HG02798 (cell line): ENCODE measurements around the gene TUT1.
"Not testable (repeated sequence)": the region's sequence is repeated elsewhere in the genome, so short reads cannot be mapped to it uniquely, and the experiment has no call there.

Source experiments
- ATAC-seq: cut with Tn5 transposase; IDR thresholded peaks from one replicate; pipeline ENCODE4 v1.9.1; 2021; ENCODE audit warnings: mild to moderate bottlenecking; ENCODE audit not compliant: unreplicated experiment, poor library complexity

The TUT1 gene

DNA sequence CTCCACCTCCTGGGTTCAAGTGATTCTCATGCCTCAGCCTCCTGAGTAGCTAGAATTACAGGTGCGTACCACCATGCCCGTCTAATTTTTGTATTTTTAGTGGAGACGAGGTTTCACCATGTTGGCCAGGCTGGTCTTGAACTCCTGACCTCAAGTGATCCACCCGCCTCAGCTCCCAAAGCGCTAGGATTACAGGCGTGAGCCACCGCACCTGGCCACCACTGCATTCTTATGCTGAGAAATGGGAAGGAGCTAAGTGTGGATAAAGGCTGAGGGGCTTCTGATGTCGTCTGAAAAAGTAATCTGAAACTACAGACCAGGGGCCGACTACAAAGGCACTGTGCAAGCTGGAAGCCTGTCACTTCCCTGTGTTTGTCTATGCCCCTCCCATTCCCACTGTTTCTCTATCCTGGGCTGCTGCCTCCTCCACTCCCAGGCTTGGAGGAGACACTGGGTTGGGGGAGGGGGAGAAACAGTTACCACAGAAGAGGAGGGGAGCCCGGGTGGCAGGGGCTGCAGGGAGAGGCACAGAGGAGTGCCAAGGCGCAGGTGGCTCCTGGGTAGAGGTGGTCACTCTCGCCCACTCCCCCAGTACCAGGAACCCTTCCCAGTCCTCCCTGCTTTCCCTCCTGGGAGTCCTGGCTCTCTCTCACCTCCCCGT, 13.3 kb upstream of the TUT1 start:
- ATAC-seq, result no peak

DNA sequence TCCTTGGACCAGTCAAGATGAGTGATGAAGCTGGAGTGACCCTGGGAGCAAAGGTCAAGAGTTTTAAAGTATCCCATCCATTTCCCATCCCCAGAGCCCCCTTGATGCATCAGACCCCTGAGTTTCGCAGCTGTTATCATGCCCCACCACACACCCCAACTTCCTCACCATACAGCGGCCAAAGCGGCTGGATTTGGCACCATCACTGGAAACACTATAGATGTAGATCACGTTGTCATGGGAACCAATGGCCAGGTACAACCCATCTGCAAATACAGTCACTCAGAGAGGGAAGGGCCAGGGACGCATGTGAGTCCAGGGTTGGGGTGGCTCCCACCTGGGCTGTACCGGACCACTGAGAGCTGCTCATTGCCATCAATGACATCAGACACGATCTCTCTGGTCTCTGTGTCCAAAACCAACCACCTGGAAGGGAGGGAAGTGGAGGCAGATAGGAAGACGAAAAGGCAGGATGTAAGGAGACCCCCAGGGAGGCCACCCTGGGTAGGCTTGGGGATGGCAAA, 12.5 kb upstream of the TUT1 start:
- ATAC-seq, result no peak

DNA sequence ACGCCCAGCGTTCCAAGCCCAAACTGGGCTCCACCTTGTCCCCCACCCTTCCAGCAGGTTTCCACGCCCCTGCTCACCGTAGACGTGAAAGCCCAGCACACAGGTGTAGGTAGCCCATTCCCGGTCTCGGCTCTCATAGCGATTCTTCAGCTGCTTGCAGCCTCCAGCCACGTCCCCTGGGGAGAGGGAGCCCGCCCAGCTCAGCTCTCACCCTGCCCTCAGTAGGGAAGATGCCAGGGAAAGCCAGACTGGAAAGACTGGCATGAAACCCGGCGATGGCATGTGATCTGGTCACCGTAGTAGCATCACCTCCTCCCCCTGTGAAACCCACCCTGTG, 11.7 kb upstream of the TUT1 start:
- ATAC-seq, result no peak

DNA sequence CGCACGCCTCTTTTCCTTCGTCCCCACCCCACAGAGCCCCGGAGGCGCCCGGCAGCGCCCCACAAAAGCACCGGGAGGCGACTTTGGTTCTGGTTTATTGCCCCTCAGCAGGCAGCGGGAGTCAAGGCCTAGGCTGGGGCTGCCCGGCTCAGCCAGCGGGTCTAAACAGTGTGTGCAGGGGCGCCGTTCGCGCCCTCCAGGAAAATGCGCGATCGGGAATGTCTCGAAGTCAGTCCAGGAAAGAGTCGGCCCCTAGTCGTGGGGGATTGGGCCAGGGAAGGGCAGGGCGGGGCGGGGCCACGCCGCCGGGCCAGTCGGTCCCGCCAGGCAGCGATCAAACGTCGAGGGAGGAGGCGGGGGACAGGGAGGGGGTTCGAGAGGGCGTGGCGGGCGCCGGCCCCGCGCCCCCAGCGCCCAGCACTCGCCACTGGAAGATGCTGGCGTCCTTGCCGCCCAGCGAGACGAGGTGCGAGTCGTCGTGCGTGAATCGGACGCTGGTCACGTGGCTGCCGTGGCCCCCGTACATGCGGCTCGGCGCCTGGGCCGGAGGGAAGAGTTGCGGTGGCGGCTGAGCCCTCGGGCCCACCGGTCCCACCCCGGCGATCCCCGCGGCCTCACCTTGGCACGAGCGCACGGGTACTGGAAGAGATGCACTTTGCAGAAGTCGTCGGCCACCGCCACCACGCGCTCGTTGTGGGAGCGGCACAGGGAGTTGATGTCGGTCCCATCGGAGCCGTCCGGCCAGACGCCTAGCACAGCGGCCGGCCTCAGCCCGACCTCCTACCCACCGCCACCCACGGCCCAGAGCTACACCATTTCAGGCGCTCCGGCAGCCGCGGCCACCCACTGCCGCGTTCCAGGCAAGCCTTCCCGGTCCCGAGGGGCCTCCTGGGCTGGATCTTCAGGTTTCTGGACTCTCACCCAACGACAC, 11.1 kb upstream of the TUT1 start:
- ATAC-seq, result peak; percentile 1

DNA sequence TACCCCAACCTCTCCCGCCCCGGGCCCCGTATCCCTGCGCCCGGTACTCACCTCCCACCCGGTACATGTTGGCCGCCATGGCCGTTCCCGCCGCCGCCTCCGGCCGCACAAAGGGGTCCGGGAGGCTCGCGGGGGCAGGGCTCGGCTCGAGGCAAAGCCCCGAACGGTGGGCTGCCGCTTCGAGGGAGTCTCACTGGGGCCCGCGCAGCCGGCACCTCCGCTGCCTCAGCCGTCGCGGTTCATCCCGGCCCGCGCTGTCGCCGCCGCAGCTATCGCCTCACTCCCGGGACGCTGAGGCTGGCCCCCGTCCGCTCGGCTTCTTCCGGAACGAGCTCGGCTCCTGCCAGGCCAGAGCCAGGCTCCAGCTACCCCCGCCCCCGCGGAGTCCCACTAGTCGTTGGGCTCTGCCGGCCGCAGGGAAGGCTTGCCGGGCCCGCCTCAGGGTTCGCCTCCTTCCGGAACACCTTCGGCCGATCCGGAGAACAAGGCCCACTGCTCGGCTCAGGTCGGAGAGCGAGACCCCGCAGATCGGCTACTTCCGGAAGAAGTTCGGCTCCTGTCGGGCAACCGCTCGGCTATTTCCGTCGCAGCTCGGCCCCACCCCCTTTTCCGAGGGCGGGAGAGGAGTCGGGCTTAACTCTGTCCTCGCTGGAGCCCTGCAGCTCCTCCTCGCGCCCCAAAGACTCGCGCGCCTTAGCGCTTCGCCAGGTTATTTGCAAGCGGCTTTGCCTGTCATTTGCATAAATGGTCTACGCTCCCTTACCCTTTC, 10.2 kb upstream of the TUT1 start, which contains the start of gene MTA2:
TSS of gene MTA2 (minus strand) at position 494 of the 769 bp plus-strand sequence. CDS start at position 79, 415 bp downstream.
- ATAC-seq, result peak; percentile 80

DNA sequence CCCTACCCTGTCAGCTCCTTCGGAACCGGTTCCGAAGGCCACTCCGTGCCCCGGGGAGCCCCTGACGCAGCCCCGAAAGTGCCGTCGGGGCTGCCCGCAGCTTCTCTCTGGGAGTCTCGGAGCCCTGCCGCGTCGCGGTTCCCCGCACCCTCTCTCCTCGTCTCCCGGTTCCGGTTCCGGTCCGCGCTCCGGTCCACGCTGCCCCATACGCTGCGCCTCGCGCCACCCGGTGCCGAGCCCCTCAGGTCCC, 9.7 kb upstream of the TUT1 start:
- ATAC-seq, result no peak

DNA sequence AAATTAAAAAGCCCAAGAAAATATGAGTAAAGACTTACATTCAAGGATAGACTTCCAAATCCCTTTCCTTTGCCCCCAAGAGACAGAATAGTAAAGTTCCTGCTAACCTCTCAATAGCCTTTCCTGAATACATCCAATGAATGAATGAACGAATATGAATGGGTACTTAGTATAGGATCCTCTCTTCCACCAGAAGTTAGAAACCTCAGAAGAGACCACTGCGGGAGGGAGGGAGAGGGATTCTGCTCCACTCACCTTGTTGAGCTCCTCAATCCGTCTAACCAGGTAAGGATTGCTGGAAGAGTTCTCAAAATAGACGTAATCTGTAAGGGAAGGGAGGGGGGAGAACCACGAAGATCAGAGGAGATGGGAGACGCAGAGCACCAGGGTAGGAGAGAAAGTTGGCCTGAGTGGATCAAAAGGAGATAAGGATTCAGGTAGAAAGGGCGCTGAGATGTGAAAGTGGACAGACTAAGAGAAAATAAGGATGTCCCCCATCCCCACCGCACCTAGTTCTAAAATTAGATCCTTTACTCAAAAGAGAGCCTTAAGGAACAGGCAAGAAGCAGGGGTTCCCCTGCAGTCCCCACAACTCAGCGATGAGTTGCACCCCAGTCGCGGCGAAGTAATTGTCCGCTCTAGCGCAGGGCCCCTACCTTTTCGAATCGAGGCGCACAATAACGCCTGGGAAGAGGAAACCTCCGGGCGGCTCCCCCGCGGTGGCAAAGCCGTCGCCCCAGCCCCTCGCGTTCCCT, 9.2 kb upstream of the TUT1 start:
- ATAC-seq, result no peak

DNA sequence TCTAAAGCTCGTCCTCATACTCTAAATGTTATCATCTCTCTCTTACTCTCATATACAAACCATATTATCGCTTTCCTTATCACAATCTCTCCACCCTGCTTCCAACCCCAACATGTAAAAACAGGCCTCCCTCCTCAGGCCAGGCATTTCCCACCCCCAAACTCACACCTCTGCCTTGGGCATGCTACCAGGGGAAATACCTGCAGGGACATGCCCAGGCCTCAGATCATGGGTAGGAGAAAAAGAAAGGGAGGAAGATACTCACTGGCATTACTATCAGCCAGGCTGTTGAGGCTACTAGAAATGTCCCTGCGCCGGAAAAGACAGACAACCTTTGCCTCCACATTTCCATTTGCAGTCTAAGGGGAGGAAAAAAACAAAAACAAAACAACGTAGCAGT, 8.6 kb upstream of the TUT1 start:
- ATAC-seq, result no peak

DNA sequence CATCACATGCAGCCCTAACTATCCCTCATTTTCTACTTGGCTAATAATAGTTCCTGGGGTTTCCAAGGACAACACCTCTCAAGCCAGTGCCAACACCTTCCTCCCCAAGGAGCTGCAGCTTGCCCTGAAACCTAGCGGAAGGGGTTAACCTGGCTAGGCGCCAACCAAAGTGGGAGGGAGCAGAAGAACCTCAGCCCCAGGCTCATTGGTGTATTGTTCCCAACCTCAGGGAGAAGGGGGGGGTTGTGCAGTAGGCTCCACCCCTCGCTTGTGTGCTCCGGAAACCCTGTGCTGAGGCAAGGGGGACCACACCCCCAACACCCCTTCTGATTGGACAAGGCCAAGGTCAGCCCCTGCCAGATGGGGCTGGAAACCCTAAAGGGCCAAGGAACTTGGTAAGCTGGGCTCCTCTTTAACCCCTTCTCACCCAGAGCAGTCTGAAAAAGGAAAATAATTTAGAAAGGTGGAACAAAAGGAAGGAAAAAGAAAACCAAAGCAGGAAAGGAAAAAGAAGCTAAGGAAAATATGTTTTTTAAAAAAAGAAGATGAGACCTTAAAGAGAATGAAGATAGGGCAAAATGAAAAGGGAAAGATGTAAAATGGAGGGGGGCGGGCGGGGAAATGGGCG, 7.9 kb upstream of the TUT1 start:
- ATAC-seq, result peak; percentile 61

DNA sequence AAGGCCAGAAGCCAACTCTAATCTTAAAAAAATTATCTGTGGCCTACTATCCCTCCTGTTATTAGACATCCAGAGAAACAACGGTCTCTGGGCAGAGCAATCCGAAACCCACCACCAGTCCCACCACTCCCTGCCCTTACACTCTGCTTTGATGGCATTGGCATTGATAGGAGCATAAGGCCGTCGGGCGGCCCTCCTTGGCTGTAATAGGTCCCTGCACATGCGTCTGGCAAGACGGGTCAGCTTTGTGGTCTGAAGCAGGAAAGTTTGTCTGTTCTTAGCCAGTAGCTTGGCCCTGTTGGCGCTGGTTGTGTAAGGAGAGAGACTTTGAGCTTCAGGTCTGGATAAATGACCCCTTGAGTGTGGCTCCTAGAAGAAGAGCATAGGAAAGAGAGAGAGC, 3.8 kb upstream of the TUT1 start:
- no peak for ATAC-seq

DNA sequence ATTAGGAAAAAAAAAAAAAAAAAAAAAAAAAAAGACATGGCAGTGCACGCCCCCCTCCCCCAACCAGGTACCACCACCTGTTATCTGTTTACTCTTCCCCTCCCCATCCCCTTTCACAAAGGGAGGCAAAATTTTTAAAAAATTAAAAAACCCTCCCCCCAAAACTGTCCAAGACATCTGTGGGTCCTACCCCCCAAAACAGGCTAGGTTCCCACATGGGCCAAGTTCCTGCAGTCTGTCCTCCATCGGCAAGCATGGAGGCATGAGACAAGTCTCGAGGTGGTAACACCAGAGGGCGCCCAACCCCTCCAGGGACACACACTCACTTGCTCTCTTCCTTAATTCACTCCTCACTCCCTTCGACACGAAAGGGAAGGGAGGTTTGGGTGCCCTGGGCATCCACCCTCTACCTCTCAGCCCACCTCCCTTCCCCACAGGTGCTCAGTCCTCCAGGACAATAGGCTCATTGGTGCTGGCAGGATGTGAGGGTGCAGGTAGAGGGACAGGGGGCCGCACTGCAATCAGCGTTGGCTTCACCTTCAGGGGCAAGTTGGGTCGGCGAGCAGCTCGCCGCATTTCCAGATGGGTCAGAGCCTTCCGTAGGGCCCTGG, 2.2 kb upstream of the TUT1 start:
- ATAC-seq, result no peak

DNA sequence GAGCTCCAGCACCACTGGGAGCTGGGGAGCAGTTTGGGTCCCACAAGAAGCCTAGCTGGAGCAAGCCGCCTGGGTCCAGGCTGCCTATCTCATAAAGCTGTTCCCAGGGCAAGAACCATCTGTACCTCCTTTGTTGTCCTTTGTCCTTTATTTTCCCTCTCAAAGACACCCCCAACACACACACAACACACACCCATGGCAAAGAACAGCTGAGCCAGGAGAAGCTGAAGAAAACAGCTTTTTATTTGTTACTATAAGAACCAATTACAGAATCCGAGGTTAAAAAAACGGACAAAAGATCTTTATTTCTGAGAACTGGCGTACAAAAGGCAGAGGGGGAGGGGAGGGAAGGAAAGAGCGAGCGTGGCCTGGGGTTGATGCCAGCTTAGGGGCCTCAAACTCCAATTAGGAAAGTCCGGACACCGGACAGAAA, 1.7 kb upstream of the TUT1 start:
- no peak for ATAC-seq

DNA sequence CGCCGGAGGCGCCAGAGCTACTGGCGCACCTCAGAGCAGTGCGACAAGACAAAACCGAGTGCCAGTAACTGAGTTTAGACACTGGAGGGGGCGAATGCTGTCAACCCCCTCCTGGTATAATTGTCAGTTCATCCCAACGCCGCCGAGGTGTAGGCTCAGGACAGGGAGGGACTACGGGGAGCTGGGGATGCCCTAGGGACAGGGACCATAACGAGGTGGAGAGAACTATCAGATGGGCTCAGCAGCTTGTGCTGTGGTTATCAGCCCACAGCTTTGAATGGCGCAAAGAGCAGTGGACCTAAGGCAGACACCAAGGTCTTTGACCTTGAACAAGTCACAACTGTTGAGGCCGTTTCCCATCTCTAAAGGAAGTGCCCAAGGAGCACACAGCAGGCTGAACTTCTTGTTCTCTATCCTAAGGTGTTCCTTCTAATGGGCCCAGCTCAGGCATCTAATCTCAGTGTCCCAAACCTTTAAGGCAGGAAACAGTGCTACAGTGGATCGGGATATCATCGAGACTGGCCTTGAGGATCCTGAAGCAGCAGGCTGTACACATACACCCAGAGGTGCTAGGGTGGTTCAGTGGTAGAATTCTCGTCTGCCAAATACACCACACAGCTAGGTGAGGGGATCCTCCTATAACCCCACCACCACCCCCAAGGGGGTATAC, 958 bp upstream of the TUT1 start:
- no peak for ATAC-seq

DNA sequence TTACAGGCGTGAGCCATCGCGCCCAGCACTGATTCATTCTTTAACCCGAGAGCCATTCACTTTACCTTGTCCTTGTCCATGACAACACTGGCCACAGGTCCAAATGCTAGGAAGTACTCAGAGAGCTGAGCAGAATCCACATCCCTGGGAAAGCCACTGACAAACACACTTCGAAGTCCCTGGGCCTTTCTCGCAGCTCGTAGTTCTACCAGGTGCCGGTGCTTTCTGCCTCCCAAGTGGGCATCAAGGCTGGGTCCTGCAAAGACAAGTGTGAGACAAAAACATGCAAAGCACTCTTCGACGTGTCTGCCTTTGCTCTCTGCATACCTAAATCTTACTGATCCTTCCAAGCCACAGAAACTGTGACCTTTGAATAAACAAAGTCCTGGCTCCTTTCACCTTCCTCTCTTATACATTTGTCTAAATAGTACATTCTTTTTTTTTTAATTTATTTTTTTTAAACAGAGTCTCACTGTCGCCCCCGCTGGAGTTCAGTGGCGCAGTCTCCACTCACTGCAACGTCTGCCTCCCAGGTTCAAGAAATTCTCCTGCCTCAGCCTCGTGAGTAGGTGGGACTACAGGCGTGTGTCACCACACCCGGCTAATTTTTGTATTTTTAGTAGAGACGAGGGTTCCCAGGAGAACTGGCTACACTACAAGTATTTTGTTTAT, 2.2 kb downstream of the TUT1 start:
- no peak for ATAC-seq

DNA sequence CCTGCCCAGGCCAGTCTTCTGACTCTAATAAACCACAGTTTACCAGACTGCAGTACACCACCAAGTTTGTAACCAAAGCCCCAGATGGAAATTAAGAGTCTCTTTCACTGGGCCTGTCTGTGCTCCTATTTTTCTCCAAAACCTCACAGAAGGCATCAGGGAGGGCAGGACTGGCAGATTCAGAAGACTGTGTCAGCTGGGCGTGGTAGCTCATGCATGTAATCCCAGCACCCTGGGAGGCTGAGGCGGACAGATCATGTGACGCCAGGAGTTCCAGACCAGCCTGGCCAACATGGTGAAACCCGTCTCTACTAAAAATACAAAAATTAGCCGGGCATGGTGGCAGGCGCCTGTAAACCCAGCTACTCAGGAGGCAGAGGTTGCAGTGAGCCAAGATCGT, 6.0 kb downstream of the TUT1 start:
- not testable (repeated sequence) for ATAC-seq

DNA sequence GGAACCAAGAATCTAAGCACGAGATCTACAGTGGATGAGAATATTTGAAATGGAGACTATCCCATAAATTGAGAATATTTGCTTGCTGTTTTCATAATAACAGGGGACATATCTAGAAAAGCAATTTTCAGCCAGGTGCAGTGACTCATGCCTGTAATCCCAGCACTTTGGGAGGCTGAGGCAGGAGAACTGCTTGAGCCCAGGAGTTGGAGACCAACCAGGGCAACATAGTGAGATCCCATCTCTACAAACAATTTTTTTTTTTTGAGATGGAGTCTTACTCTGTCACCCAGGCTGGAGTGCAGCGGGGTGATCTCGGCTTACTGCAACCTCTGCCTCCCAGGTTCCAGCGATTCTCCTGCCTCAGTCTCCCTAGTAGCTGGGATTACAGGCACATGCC, 9.6 kb downstream of the TUT1 start:
- not testable (repeated sequence) for ATAC-seq

DNA sequence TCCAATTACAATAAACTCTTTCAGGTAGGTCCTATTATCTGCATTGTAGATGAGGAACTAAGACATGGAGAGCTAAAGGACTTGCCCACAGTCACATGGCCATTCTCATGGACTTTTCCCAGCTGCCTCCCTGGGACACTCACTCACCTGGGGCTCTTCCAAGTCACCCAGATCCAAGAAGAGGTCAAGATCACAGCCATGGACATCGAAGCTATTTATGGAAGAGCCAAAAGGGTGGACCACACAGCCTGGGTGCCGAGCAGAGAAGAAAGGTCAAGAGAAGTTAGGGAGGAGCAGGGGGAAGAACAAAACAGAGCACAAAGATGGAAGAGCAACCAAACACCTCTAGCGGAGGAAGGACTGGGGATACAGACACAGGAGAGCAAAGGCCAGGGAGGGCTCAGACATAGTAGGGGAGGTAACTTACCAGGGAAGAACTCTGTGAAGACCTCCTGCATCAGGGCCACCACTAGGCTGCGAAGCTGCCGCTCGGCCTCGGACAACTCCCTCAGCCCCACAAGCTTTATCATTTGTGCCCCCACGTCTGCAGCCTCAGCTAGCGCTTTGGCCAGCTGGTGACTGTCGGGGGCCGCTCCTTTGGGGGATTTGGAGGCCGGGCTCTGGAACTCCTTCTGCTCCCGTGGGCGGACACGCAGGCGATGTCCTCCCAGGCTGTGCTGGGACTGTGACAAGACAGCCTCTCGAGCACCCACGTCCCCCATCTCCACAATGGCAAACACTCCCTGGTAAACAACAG, 10.2 kb downstream of the TUT1 start:
- no peak for ATAC-seq

DNA sequence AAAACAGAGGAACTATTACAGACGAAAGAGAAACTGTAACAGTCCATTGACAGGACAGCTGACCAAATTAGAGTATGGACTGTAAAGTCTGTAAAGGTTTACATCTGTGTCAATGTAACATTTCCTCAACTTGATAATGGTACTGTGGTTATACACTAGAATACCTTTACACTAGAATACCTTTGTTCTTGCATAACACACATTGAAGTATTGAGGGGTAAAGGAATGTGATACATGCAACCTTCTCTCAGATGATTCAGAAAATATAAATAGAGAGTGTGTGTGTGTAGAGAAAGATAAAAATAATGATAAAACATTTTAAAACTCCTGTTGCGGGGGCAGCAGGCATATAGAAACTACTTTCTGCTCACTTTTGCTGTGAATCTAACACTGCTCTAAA, 12.1 kb downstream of the TUT1 start:
- ATAC-seq, result no peak
